B cell (primary cell): ENCODE results near the gene KCNA10. TPM values are rescaled to one million over a fixed set of nuclear protein-coding genes. Genes with fewer than 3 reads are reported as not detected.

Experiments used
- ATAC-seq: fragments of 200-7000 bp; cut with Tn5 transposase; one replicate; pipeline ENCODE4 v1.10.0; 2021; ENCODE audit warnings: low read depth, mild to moderate bottlenecking, moderate number of reproducible peaks, moderate library complexity
- CTCF ChIA-PET: fragments of 350-600 bp; sonication (Branson Sonifier 250); formaldehyde crosslinking; loops from one replicate; lab custom pipeline; 2021; ENCODE audit warnings: antibody characterized with exemption, inconsistent platforms; lab: Charles Lee
- POLR2A ChIA-PET: fragments of 350-600 bp; sonication (Branson Sonifier 250); formaldehyde crosslinking; loops from one replicate; lab custom pipeline; 2021; ENCODE audit warnings: antibody characterized with exemption; lab: Charles Lee
- DNase-seq: peaks from one replicate; pipeline ENCODE4 v3.0.0; 2013
- H2AFZ ChIP-seq: 2 replicates; pipeline ENCODE4 v1.6.1; 2012; ENCODE audit warnings: mild to moderate bottlenecking, low read depth, low read length; ENCODE audit not compliant: insufficient read depth, poor library complexity, severe bottlenecking
- H3K27ac ChIP-seq, 2 donors: 1 replicate in 1 of 2; 2 replicates in 1 of 2; pipeline ENCODE4 v1.5.1; 2012 to 2013; ENCODE audit warnings: low read length in 2 of 2, mild to moderate bottlenecking in 2 of 2, moderate library complexity in 1 of 2
- H3K27me3 ChIP-seq, 4 experiments: fragments of 200-600 bp in 1 of 4; sonication (generic) in 1 of 4; replicated peaks in 1 of 4; 1 replicate in 2 of 4; 2 replicates in 2 of 4; pipeline versions ENCODE4 v1.6.1 to v1.7.0; 2013 to 2016; ENCODE audit warnings: low read length in 3 of 4, mild to moderate bottlenecking in 2 of 4, mixed read lengths in 1 of 4, moderate library complexity in 1 of 4; ENCODE audit not compliant: insufficient read depth in 4 of 4, control insufficient read depth in 3 of 4; ENCODE audit errors: control extremely low read depth in 1 of 4
- H3K36me3 ChIP-seq, 2 experiments: replicated peaks in 1 of 2; 1 replicate in 1 of 2; 2 replicates in 1 of 2; pipeline versions ENCODE4 v1.6.1 to v1.7.1; 2013; ENCODE audit warnings: low read length in 1 of 2; ENCODE audit not compliant: insufficient read depth in 2 of 2, control insufficient read depth in 1 of 2; ENCODE audit errors: control extremely low read depth in 1 of 2, extremely low read depth in 1 of 2
- H3K4me1 ChIP-seq, 2 donors: fragments of 200-600 bp in 1 of 2; sonication (generic) in 1 of 2; 1 replicate in 1 of 2; 2 replicates in 1 of 2; pipeline versions ENCODE4 v1.5.1 to v1.6.1; 2013 to 2017; ENCODE audit warnings: low read length in 2 of 2; ENCODE audit not compliant: control insufficient read depth in 2 of 2, insufficient read depth in 2 of 2
- H3K4me2 ChIP-seq: replicated peaks from 2 replicates; pipeline ENCODE3; 2012; ENCODE audit warnings: mild to moderate bottlenecking, low read depth, low read length; ENCODE audit not compliant: poor library complexity, severe bottlenecking
- H3K4me3 ChIP-seq, 5 experiments: fragments of 200-600 bp in 1 of 5; sonication (generic) in 1 of 5; 1 replicate in 3 of 5; 2 replicates in 2 of 5; pipeline versions ENCODE4 v1.5.1 to v1.7.0; 2011 to 2016; ENCODE audit warnings: low read length in 4 of 5, mild to moderate bottlenecking in 4 of 5, low read depth in 2 of 5, control low read depth in 1 of 5, moderate library complexity in 1 of 5; ENCODE audit not compliant: insufficient read depth in 1 of 5; ENCODE audit errors: control extremely low read depth in 1 of 5, extremely low read depth in 1 of 5
- H3K79me2 ChIP-seq: fragments of 200-600 bp; sonication (generic); one replicate; pipeline ENCODE4 v1.6.0; 2016; ENCODE audit warnings: low read length; ENCODE audit not compliant: control insufficient read depth, insufficient read depth
- H3K9ac ChIP-seq: fragments of 200-600 bp; sonication (generic); 2 replicates; pipeline ENCODE4 v1.6.1; 2017; ENCODE audit warnings: mild to moderate bottlenecking, low read length, moderate library complexity
- H3K9me3 ChIP-seq, 3 donors: one replicate each; pipeline versions ENCODE4 v1.6.1 to v1.7.1; 2013; ENCODE audit warnings: low read length in 2 of 3; ENCODE audit not compliant: control insufficient read depth in 2 of 3, insufficient read depth in 1 of 3; ENCODE audit errors: control extremely low read depth in 1 of 3
- H4K20me1 ChIP-seq: 2 replicates; pipeline ENCODE4 v1.6.0; 2012; ENCODE audit warnings: mild to moderate bottlenecking, low read length; ENCODE audit not compliant: insufficient read depth, control insufficient read depth, poor library complexity, severe bottlenecking
- H3K27ac Mint-ChIP-seq: one replicate; pipeline ENCODE4 v1.8.0; 2021; ENCODE audit warnings: mixed read lengths
- H3K27me3 Mint-ChIP-seq: one replicate; pipeline ENCODE4 v1.8.0; 2021; ENCODE audit warnings: mixed read lengths
- H3K4me1 Mint-ChIP-seq: one replicate; pipeline ENCODE4 v1.8.0; 2021; ENCODE audit warnings: mixed read lengths
- H3K4me3 Mint-ChIP-seq: one replicate; pipeline ENCODE4 v1.8.0; 2021; ENCODE audit warnings: mixed read lengths
- H3K9me3 Mint-ChIP-seq: one replicate; pipeline ENCODE4 v1.8.0; 2022; ENCODE audit warnings: mixed read lengths; ENCODE audit not compliant: insufficient read depth
- EZH2 ChIP-seq: IDR thresholded peaks from 2 replicates; pipeline ENCODE4 v1.6.1; 2012; ENCODE audit warnings: borderline replicate concordance, low read depth, mild to moderate bottlenecking, moderate library complexity, low read length; ENCODE audit not compliant: insufficient read depth, poor library complexity, severe bottlenecking
- WGBS: methylation state at CpG from one replicate; pipeline ENCODE4 v1.1.5; 2013; ENCODE audit warnings: missing lambda C conversion rate; ENCODE audit not compliant: insufficient coverage; 5-methylcytosine and 5-hydroxymethylcytosine counted together
- intact Hi-C: fragments of 100-400 bp; cut with micrococcal nuclease; formaldehyde crosslinking; loops from one replicate; pipeline ENCODE4 v1.10.0; 2022
- polyA plus RNA-seq: library from polyadenylated mRNA; depleted of rRNA; stranded (reverse); fragments of >200 nt; gene quantifications from 2 replicates; pipeline ENCODE4 v1.2.3, GENCODE V29; 2012
- total RNA-seq, 2 donors: library from RNA; stranded (reverse); fragments of 120-200 nt in 1 of 2; gene quantifications; 1 replicate in 1 of 2; 2 replicates in 1 of 2; pipeline versions ENCODE4 v1.2.3 to v1.2.4, GENCODE V29; 2013 to 2022
- TF ChIP-seq, protein P1 (sequence below): fragments of 200-600 bp; IDR thresholded peaks from one replicate; pipeline ENCODE4 v1.8.0; 2022; ENCODE audit warnings: antibody characterized with exemption, mild to moderate bottlenecking

KCNA10 gene
- total and polyA plus RNA-seq, 2 donors (not counting 1 experiment from before 2014, with no cell fraction given), result not detected

DNA sequence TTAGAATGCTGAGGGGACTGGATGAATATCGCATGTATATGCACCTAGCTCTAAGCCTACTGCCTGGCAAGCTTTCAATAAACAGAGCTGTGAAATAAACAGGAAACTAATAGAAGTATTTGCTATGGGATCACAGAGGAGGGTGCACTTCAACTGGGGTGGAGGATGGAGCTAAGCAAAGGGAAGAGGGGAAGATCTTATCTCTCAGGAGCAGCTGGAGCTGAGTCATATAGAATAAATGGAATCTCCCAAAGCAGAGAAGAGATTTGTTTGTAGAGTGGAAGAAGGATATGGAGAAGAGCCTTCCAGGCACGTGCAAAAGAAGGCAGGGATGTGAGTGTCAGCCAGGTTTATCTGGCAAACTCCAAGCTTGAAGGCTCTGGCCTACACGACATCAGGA is 17.0 kb upstream of the KCNA10 start:
- Mint-ChIP-seq H3K4me1 (no peaks in the 10 kb centered on the region), H3K27ac (no peak overlapping the region), H3K4me3 (no peak overlapping the region), H3K27me3 (peaks cover 30% of the 10 kb centered on the region), H3K9me3 (no peaks in the 10 kb centered on the region)
- H3K27me3 ChIP-seq, result peaks cover 0 to 7% (median 1%) of the 10 kb centered on the region in 4 experiments
- ChIA-PET CTCF (interaction anchor here (1.3 kb wide), 1 partner anchor 229 kb away, joined by 3 read pairs; no protein-coding TSS in a partner anchor), POLR2A (no interaction called here)
- no peak overlapping the region for H3K27ac ChIP-seq
- no peak for ATAC-seq
- H4K20me1 ChIP-seq, result no peaks in the 10 kb centered on the region
- no peaks in the 10 kb centered on the region for H3K4me1 ChIP-seq
- no peaks in the 10 kb centered on the region for H3K79me2 ChIP-seq
- no peaks in the 10 kb centered on the region for H3K9me3 ChIP-seq
- H3K36me3 ChIP-seq, result no peaks in the 10 kb centered on the region
- no peak overlapping the region for H3K4me2 ChIP-seq
- DNase-seq, result no peak
- H3K9ac ChIP-seq, result no peak overlapping the region
- H3K4me3 ChIP-seq, result no peak overlapping the region
- H2AFZ ChIP-seq, result no peak overlapping the region
- intact Hi-C loops, result no loop called here
- TF ChIP-seq, protein P1, sequence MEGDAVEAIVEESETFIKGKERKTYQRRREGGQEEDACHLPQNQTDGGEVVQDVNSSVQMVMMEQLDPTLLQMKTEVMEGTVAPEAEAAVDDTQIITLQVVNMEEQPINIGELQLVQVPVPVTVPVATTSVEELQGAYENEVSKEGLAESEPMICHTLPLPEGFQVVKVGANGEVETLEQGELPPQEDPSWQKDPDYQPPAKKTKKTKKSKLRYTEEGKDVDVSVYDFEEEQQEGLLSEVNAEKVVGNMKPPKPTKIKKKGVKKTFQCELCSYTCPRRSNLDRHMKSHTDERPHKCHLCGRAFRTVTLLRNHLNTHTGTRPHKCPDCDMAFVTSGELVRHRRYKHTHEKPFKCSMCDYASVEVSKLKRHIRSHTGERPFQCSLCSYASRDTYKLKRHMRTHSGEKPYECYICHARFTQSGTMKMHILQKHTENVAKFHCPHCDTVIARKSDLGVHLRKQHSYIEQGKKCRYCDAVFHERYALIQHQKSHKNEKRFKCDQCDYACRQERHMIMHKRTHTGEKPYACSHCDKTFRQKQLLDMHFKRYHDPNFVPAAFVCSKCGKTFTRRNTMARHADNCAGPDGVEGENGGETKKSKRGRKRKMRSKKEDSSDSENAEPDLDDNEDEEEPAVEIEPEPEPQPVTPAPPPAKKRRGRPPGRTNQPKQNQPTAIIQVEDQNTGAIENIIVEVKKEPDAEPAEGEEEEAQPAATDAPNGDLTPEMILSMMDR, result no peak
- no peak for TF ChIP-seq EZH2
- WGBS, result 63% methylated on average over 1 of the region's 3 CpGs

DNA sequence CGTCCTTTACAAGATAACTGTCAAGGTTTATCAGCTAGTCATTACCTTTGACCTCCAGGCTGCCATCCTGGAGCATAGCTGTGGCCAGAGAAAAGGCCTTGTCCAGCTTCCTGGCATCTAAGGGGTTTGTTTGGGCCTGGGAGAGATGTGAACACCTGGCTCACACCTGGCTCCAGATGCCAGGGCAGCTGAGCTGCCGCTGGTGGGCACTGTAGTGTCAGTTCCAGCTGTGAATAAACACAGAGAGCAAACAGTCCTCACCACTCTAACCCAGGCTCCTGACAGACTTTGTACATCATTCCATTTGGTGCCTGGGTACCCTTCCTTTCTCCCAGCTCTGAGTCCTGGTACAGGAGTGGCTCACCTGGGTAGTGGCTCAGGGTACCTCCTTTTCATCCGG is 14.3 kb upstream of the KCNA10 start:
- no peak overlapping the region for H3K9ac ChIP-seq
- ChIA-PET POLR2A (no interaction called here), CTCF (interaction anchor here (1.3 to 1.9 kb wide), 2 partner anchors 10 to 37 kb away, joined by 3 to 5 read pairs; no protein-coding TSS in a partner anchor)
- Mint-ChIP-seq H3K27ac (no peak overlapping the region), H3K27me3 (peaks cover 38% of the 10 kb centered on the region), H3K4me1 (no peaks in the 10 kb centered on the region), H3K4me3 (no peak overlapping the region), H3K9me3 (no peaks in the 10 kb centered on the region)
- DNase-seq (no peak), ATAC-seq (no peak)
- H3K27ac ChIP-seq, result no peak overlapping the region
- no peaks in the 10 kb centered on the region for H3K4me1 ChIP-seq
- TF ChIP-seq EZH2, result no peak
- TF ChIP-seq, protein P1, result no peak
- H3K79me2 ChIP-seq, result no peaks in the 10 kb centered on the region
- intact Hi-C loops, result no loop called here
- H3K9me3 ChIP-seq, result no peaks in the 10 kb centered on the region
- H3K4me3 ChIP-seq, result no peak overlapping the region
- WGBS, result 85% methylated on average over 3 of the region's 3 CpGs
- H3K27me3 ChIP-seq, result peaks cover 0 to 12% (median 3%) of the 10 kb centered on the region in 4 experiments
- no peaks in the 10 kb centered on the region for H3K36me3 ChIP-seq
- no peak overlapping the region for H2AFZ ChIP-seq
- no peaks in the 10 kb centered on the region for H4K20me1 ChIP-seq
- H3K4me2 ChIP-seq, result no peak overlapping the region
